Osteocyte (in vitro differentiated cells): Measurements from ENCODE around the gene TNS1. TPM values are rescaled to one million over a fixed set of nuclear protein-coding genes. Genes with fewer than 3 reads are reported as not detected.

Experiments
- DNase-seq: peaks from one replicate; pipeline ENCODE4 v3.0.0; 2021; ENCODE audit warnings: mixed read lengths; ENCODE audit not compliant: unreplicated experiment; ENCODE audit errors: extremely low spot score
- H3K27ac Mint-ChIP-seq: one replicate; pipeline ENCODE4 v1.8.0; 2021; ENCODE audit warnings: mild to moderate bottlenecking, mixed read lengths; ENCODE audit not compliant: unreplicated experiment
- H3K27me3 Mint-ChIP-seq: one replicate; pipeline ENCODE4 v1.8.0; 2021; ENCODE audit warnings: mixed read lengths; ENCODE audit not compliant: unreplicated experiment
- H3K36me3 Mint-ChIP-seq: one replicate; pipeline ENCODE4 v1.8.0; 2021; ENCODE audit warnings: mixed read lengths; ENCODE audit not compliant: unreplicated experiment
- H3K4me1 Mint-ChIP-seq: one replicate; pipeline ENCODE4 v1.8.0; 2021; ENCODE audit warnings: mixed read lengths; ENCODE audit not compliant: unreplicated experiment
- H3K4me3 Mint-ChIP-seq: one replicate; pipeline ENCODE4 v1.8.0; 2021; ENCODE audit warnings: mild to moderate bottlenecking, moderate library complexity, mixed read lengths; ENCODE audit not compliant: unreplicated experiment
- H3K9me3 Mint-ChIP-seq: one replicate; pipeline ENCODE4 v1.8.0; 2021; ENCODE audit warnings: mixed read lengths; ENCODE audit not compliant: unreplicated experiment
- CTCF ChIP-seq: fragments of 200-600 bp; sonication (generic); IDR thresholded peaks from 2 replicates; pipeline ENCODE4 v1.5.0; 2021; ENCODE audit warnings: antibody characterized with exemption, mild to moderate bottlenecking, moderate library complexity
- total RNA-seq: library from RNA; stranded (reverse); gene quantifications from 2 replicates; pipeline ENCODE4 v1.2.1, GENCODE V29; 2021

Gene TNS1
- total RNA-seq, 1 donor from 2014 or later = 80.8 TPM

DNA sequence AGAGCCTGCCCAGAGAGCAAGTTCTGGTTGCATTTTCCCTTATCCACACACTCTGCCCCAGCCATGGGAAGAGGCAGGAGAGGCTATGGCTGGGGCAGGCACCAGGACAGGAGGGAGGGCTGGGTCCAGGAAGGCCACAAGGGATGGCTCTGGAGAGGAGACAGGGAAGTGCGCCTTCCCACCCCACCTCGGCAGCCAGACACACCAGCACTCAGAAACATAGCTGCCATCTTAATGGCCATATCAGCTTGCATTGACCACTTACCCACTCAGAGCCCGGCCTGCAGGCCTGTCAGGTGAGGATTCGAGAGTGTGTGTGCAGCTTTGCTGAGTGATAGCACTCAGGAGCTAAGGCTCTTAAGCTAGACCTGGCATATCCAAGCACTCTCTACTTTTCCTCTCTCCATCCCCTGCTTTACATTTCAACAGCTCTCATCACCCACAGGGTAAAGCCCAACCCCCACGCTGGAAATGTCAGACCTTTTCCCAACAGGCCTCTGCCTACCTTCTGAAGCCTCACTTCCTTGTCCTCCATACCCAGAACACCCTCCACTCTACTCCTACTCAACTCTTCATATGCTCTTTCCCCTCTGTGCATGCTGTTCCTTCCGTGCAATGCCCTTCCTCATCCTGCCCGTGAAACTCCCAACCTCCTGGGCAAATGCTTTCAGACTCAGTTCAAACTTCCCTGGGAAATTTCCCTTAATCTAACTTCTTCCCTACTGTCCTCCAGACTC is 147.9 kb downstream of the TNS1 start:
- H3K27me3 Mint-ChIP-seq = no peaks in the 10 kb centered on the region
- H3K27ac Mint-ChIP-seq = no peak overlapping the region
- DNase-seq = no peak
- no peaks in the 10 kb centered on the region for H3K9me3 Mint-ChIP-seq
- H3K4me3 Mint-ChIP-seq = no peak overlapping the region
- no peak for TF ChIP-seq CTCF
- H3K4me1 Mint-ChIP-seq = peaks cover 65% of the 10 kb centered on the region
- H3K36me3 Mint-ChIP-seq = peaks cover 23% of the 10 kb centered on the region

DNA sequence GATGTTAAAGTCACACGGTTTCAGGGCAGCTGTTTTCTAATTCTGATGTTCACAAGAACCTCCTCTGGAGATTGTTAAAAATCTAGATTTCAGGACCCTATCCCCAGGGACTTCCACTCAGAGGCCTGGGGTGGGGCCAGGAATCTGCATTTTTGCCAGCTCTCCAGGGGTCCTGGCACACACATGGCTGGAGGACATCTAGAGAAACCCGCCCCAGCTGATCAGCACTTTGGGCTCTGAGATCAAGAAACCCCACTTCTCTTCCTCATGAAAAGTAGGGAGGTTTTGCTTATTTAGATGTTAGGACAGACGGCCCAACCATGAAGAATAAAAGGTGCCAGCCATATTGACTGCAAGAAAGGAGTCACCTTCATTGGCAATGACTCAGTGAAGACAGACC is 148.8 kb downstream of the TNS1 start:
- Mint-ChIP-seq H3K36me3 (peaks cover 24% of the 10 kb centered on the region), H3K4me1 (peaks cover 64% of the 10 kb centered on the region), H3K9me3 (no peaks in the 10 kb centered on the region), H3K4me3 (no peak overlapping the region), H3K27me3 (no peaks in the 10 kb centered on the region), H3K27ac (no peak overlapping the region)
- TF ChIP-seq CTCF = no peak
- no peak for DNase-seq

- peaks cover 29% of the 10 kb centered on the region for H3K36me3 Mint-ChIP-seq
- no peak for TF ChIP-seq CTCF
- H3K9me3 Mint-ChIP-seq = no peaks in the 10 kb centered on the region
- no peak overlapping the region for H3K27ac Mint-ChIP-seq
- H3K4me3 Mint-ChIP-seq = no peak overlapping the region
- peaks cover 62% of the 10 kb centered on the region for H3K4me1 Mint-ChIP-seq
- H3K27me3 Mint-ChIP-seq = no peaks in the 10 kb centered on the region
- DNase-seq = no peak
These were observed 149.4 kb downstream of the TNS1 start for GRCh38 chr2:217853301-217853881.

DNA sequence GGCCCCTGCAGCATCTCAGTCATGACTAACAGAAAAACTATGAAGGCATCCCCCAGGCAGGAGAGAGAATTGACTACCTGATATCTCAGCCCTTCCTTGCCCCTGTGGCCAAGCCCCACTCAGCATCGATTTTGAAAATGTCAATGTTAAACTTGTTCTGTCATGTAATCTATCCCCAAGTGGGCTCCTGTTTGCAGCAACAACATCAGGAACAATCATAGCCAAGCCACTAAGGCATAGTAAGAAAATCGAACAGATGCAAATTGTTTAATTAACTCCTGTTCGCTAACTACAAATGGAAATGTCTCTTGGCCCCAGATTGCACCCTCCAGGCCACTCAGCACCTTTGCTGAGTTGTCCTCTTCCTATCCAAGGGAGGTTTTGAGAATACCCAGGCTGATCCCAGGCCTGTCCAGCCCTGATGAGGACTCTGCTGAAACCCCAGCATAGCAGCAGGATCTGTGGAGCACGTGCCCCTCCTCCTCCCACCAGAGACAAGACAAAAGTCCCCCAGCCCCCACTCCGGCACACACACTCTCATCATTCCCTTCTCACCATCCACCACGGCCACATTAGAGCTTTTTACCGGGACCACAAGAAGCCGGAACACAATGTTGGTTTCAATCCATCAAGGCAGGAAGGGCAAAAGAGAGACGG is 150.1 kb downstream of the TNS1 start:
- TF ChIP-seq CTCF = no peak

More for the DNA sequence above, 150.1 kb downstream of the TNS1 start:
- H3K9me3 Mint-ChIP-seq = no peaks in the 10 kb centered on the region
- peaks cover 55% of the 10 kb centered on the region for H3K4me1 Mint-ChIP-seq
- no peaks in the 10 kb centered on the region for H3K27me3 Mint-ChIP-seq
- peaks cover 32% of the 10 kb centered on the region for H3K36me3 Mint-ChIP-seq
- H3K4me3 Mint-ChIP-seq = no peak overlapping the region
- H3K27ac Mint-ChIP-seq = peak overlapping the region; percentile 78
- DNase-seq = no peak
